ENCODE results near the gene ETS1. TPM values are rescaled to one million over a fixed set of nuclear protein-coding genes. Genes with fewer than 3 reads are reported as not detected.

The ETS1 gene
- total RNA-seq, 1 donor from 2014 or later, result 0.54 TPM

DNA sequence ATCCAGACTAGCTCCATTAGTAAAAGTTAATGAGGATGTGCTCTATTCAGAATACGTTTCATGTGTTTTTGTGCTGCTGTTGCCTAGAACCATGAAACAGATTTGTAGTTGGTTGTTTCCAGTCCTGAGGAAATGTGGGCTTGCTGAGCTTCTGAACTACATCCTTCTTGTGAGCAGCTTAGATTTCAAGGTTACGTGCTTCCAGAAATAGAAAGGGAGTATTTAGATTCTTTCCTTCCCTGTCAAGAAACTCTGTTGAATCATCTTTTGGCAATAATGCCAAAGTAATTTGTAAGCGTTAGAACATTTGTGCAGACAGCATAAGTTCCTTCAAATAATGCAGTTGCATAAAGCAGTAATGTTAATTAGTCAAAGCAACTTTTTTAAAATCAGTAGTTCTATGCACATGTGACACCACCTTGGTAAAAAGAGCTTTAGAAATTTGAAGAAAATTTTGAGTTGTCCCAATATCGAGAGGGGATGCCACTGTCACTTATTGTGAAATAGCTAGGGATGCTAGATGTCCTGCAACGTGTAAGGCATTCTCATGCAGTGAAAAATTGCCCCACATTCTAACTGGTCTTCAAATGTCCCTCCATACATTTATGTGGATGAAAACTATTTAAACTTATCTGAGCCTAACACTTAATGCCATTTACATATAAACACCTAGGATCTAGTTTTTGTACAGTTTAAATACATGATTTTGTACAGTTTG, 169.6 kb downstream of the ETS1 start:
- Histone ChIP-seq H3K36me3 (no peaks in the 10 kb centered on the region), H3F3A (ENCODE audit: low read depth) (no peaks in the 10 kb centered on the region), H3K9ac (no peak overlapping the region), H4K20me1 (ENCODE audit: low read depth) (no peaks in the 10 kb centered on the region), H2AFZ (replicated peaks) (no peak overlapping the region), H3K27ac (no peak overlapping the region), H3K79me2 (ENCODE audit: low read depth) (no peaks in the 10 kb centered on the region), H3K9me3 (ENCODE audit: low read depth) (no peaks in the 10 kb centered on the region), H3K4me1 (no peaks in the 10 kb centered on the region), H3K27me3 (no peaks in the 10 kb centered on the region), H3K4me2 (no peak overlapping the region), H3K4me3 (no peak overlapping the region)
- Mint-ChIP-seq H3K27ac (no peak overlapping the region), H3K36me3 (no peaks in the 10 kb centered on the region), H3K4me1 (peaks cover 20% of the 10 kb centered on the region), H3K27me3 (ENCODE audit: insufficient read depth, low read depth) (peaks cover 3% of the 10 kb centered on the region), H3K4me3 (no peak overlapping the region), H3K9me3 (no peaks in the 10 kb centered on the region)
- TF ChIP-seq, protein P1, sequence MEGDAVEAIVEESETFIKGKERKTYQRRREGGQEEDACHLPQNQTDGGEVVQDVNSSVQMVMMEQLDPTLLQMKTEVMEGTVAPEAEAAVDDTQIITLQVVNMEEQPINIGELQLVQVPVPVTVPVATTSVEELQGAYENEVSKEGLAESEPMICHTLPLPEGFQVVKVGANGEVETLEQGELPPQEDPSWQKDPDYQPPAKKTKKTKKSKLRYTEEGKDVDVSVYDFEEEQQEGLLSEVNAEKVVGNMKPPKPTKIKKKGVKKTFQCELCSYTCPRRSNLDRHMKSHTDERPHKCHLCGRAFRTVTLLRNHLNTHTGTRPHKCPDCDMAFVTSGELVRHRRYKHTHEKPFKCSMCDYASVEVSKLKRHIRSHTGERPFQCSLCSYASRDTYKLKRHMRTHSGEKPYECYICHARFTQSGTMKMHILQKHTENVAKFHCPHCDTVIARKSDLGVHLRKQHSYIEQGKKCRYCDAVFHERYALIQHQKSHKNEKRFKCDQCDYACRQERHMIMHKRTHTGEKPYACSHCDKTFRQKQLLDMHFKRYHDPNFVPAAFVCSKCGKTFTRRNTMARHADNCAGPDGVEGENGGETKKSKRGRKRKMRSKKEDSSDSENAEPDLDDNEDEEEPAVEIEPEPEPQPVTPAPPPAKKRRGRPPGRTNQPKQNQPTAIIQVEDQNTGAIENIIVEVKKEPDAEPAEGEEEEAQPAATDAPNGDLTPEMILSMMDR (IDR thresholded peaks at IDR 0.05), result no peak
- TF ChIP-seq EZH2 (IDR thresholded peaks at IDR 0.05) (no peak), EZH2phosphoT487 (IDR thresholded peaks at IDR 0.05) (no peak)
- no peak for DNase-seq (ENCODE audit: low spot score)

DNA sequence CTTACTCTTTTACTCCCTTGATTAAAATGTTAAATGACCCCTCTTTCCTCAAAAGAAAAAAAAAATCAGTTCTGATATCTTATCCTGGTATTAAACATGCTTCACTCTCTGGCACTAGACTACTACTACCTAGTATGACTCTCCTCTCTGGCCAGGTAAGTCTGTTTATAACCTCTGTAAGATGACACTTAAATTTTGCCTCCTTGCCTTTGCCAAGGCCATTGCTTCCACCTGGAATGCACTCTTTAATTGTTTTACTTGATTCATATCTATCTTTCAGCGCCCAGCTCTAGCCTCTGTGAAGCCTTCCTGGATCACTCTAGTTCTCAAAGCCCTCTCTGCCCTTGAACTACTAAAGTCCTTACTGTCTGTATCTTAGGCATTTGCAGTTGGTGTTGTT, 170.4 kb downstream of the ETS1 start:
- H3K27ac Mint-ChIP-seq, result no peak overlapping the region
- Histone ChIP-seq H2AFZ (replicated peaks) (no peak overlapping the region), H3K79me2 (ENCODE audit: low read depth) (no peaks in the 10 kb centered on the region), H3K27ac (no peak overlapping the region), H4K20me1 (ENCODE audit: low read depth) (no peaks in the 10 kb centered on the region), H3K9ac (no peak overlapping the region), H3K4me1 (no peaks in the 10 kb centered on the region), H3F3A (ENCODE audit: low read depth) (no peaks in the 10 kb centered on the region), H3K4me2 (no peak overlapping the region), H3K27me3 (no peaks in the 10 kb centered on the region), H3K4me3 (no peak overlapping the region), H3K9me3 (ENCODE audit: low read depth) (no peaks in the 10 kb centered on the region), H3K36me3 (no peaks in the 10 kb centered on the region)
- no peaks in the 10 kb centered on the region for H3K36me3 Mint-ChIP-seq
- TF ChIP-seq EZH2phosphoT487 (IDR thresholded peaks at IDR 0.05) (no peak), EZH2 (IDR thresholded peaks at IDR 0.05) (no peak)
- TF ChIP-seq, protein P1 (IDR thresholded peaks at IDR 0.05), result no peak
- DNase-seq (ENCODE audit: low spot score), result no peak
- peaks cover 3% of the 10 kb centered on the region for H3K27me3 Mint-ChIP-seq (ENCODE audit: insufficient read depth, low read depth)
- no peak overlapping the region for H3K4me3 Mint-ChIP-seq
- no peaks in the 10 kb centered on the region for H3K9me3 Mint-ChIP-seq
- peaks cover 15% of the 10 kb centered on the region for H3K4me1 Mint-ChIP-seq

DNA sequence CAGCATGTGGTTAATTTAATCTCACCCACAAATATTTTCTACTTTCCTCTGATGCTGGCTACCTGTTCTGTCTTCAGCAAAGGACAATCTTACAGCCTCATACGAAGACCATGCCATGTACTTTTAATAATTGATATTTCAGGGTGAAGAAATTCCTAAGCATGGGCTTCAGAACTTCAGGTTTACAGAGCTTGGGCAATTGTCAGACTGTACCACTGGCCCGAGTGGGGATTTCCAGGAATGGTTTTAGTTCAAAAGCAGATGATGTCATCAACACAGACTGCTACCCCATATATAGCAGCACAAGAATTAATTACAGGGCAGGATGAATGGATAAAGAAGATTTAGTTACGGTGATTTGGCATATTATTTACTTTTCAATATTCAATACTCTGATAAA, 171.8 kb downstream of the ETS1 start:
- Mint-ChIP-seq H3K27ac (no peak overlapping the region), H3K4me3 (no peak overlapping the region), H3K4me1 (peaks cover 10% of the 10 kb centered on the region), H3K27me3 (ENCODE audit: insufficient read depth, low read depth) (peaks cover 3% of the 10 kb centered on the region), H3K9me3 (no peaks in the 10 kb centered on the region), H3K36me3 (no peaks in the 10 kb centered on the region)
- Histone ChIP-seq H3K4me3 (no peak overlapping the region), H3K4me2 (no peak overlapping the region), H2AFZ (replicated peaks) (no peak overlapping the region), H3K9ac (no peak overlapping the region), H3K9me3 (ENCODE audit: low read depth) (no peaks in the 10 kb centered on the region), H3K27ac (no peak overlapping the region), H3F3A (ENCODE audit: low read depth) (no peaks in the 10 kb centered on the region), H3K79me2 (ENCODE audit: low read depth) (no peaks in the 10 kb centered on the region), H3K27me3 (no peaks in the 10 kb centered on the region), H3K36me3 (no peaks in the 10 kb centered on the region), H3K4me1 (no peaks in the 10 kb centered on the region), H4K20me1 (ENCODE audit: low read depth) (no peaks in the 10 kb centered on the region)
- no peak for TF ChIP-seq EZH2 (IDR thresholded peaks at IDR 0.05)
- no peak for TF ChIP-seq EZH2phosphoT487 (IDR thresholded peaks at IDR 0.05)
- TF ChIP-seq, protein P1 (IDR thresholded peaks at IDR 0.05), result no peak
- no peak for DNase-seq (ENCODE audit: low spot score)
